A549 treated with CpdA at 1 μM for 4 hours (cell line): ENCODE results near the gene SEPTIN3. TPM values are rescaled to one million over a fixed set of nuclear protein-coding genes. Genes with fewer than 3 reads are reported as not detected.

Experiments
- total RNA-seq: library from RNA; stranded (reverse); fragments of 200-300 nt; extraction: Qiagen RNA extraction; gene quantifications from 5 replicates; pipeline ENCODE4 v1.2.3, GENCODE V29; 2022; ENCODE audit warnings: low read depth

The SEPTIN3 gene, protein sequence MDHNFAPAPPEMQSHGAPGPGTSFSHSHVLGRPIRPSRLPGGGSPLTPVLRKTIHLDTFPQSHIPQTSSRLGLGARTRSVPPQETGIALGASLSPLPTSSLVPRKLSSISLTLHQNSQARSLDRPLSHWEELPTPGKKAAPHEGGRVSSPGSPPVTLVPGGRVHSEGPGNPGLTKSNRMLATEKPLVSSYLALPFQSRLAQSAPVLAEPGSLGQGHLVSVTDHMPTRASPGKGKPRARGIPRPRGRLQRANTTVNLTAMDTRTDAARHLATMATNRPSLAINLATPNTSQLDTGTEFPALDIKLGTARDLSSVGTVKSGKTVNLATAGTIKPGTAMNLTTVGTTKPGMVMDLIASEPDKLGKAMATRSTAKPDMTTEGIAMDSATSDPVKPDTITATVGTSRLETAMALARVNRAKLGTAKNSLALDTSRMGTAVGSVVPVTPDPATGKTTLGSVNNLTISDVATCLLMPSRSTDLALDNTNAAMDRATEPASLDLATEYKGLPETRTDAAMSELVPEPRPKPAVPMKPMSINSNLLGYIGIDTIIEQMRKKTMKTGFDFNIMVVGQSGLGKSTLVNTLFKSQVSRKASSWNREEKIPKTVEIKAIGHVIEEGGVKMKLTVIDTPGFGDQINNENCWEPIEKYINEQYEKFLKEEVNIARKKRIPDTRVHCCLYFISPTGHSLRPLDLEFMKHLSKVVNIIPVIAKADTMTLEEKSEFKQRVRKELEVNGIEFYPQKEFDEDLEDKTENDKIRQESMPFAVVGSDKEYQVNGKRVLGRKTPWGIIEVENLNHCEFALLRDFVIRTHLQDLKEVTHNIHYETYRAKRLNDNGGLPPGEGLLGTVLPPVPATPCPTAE
- total RNA-seq, result 1.3 to 1.5 TPM (median 1.4 TPM) in 5 replicates

DNA sequence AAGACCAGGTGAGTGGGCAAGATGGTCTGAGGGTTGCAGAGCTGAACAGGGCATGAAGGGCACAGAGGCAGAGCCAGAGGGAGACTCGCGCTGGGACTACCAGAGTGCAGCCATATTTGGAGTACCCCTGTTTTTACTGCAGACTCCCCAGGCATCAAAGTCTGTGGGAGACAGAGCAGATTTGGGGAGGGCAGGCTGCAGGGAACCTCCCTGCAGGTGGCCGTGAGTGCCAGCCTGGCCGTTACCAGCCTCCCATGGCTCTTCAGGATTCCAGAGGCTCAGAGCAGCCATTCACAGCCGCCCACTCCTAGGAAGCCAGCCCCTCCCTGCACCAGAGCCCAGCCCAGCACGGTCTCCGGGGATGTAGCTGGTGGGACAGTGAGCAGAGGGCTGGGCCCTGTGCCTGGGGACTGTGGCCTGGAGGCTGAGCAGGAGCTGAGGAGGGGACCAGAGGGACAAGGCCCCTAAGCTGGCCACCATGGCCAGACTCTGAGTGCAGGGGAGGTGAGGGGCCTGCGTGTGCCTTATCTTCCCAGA is at the start of gene SEPTIN3:
TSS of gene SEPTIN3 (plus strand) at position 334 of the 537 bp plus-strand sequence. CDS start 2,050 bp downstream, outside the sequence.

DNA sequence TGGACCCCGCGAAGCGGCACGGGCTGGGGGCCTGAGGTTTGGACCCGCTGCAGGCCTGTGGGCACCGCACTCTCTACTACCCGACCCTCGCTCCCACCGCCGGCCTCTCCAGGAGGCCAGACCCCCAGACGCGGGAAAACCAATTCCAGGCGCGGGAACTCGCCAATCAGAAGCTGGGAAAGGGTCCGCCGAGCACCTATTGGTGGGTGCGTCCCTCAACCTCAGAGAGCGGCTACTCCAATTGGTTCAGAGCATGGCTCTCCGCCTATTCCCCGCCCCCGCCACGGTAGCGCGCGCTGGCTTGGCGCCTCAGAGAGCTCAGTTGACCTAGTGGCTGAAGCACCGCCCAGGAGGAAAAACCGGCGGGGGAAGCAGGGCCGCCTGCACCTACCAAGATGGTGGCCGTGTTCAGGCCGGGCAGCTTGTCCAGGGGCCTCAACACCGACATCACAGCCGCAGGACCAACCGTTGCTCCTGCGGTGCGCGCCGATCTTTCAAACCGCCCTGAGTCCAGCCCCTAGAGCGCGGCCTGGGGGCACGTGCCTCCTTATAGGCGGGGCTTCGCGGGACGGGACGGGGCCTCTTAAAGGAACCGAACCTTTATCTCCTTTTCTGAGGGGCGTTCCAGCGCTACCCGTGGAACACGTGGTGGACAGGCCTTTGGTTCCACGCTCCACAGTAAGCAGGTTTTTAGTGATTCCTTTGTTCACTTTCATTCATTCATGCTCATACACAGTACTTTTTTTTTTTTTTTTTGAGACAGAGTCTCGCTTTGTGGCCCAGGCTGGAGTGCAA is 22.4 kb upstream of the SEPTIN3 start, which contains the start of gene CENPM:
TSS of gene CENPM (minus strand) at position 524 of the 795 bp plus-strand sequence. CDS start at position 448, 76 bp downstream.

DNA sequence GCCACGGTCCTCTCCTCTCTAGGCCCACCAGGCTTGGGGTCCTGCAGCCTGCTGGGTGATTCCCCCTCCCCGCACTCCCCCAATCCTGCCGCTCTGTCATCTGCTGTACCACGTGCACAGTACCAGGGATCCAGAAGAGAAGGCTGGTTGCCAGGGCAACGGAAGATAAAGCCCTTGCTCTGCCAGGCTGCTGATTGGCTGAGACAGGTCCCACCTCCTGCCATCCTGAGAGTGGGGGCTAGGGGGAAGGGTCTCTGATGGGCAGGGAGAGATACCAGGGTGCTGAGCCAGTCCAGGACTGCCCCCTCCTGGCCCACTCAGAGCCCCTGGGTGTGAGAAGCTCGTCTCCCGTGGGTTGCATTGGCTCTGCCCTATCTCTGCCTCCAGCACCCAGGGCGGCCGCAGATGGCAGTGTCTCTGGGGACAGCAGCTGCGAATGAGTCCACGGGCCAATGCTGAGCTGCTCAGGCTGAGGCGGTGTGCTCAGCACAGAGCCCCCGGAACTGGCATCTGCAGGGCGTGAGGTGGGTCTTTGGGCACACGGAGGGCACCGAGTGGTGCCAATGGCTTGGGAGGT is 17.3 kb upstream of the SEPTIN3 start, which contains the start of gene SMIM45:
TSS of gene SMIM45 (plus strand) at position 253 of the 577 bp plus-strand sequence.

DNA sequence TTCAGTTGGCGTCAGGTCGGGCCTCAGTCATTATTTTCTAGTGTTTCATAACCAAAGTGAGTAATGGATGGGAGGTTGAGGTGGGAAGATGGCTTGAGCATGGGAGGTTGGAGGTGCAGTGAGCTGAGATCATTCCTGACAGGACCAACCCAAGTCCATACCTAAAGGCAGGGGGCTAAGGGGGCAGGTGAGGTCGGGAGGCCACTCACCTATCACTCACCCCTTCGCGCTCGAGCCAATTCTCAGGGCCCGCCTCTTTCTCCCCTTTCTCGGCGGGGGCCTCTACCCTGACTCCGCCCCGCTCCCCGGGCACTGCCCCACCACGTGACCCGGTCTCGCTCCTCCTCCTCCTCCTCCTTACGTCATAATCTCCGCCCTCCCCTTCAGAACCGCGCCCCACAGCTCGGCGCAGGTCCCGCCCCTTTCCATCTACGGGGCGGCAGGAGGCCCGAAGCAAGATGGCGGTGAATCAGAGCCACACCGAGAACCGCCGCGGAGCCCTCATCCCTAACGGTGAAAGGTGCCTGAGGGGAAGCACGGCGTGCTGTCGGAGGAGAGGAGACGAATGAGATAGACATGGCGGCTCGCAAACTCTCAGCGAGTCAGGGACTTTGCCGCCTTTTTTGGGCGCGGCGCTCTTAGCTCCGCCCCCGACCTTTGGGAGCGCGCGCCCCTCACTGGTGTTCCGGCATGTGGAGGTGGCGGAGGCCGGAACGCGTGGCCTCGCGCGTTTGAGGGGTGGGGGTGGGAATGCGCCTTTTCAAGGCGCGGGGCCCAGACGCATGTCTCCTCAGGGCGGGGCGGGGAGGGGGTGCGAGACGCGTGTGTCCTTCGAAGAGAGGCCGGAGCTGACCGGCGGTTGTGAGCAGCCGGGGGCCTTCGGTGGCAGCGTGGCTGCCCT is 29.4 kb downstream of the SEPTIN3 start, which contains the start of gene WBP2NL:
TSS of gene WBP2NL (plus strand) at position 428 of the 901 bp plus-strand sequence. CDS start at position 459, 31 bp downstream.

Other genes with a start within 250 kb of the SEPTIN3 start
- 3.3 to 4.1 TPM (median 3.6 TPM) in 5 replicates for gene CCDC134, start 168.8 kb upstream of the SEPTIN3 start, total RNA-seq
- gene SREBF2, start 136.3 kb upstream of the SEPTIN3 start, total RNA-seq, result 24.4 to 32.7 TPM (median 29.5 TPM) in 5 replicates
- 0.13 to 0.19 TPM (median 0.15 TPM) in 4 of 5 replicates, not detected in the other for gene SHISA8, start 54.4 kb upstream of the SEPTIN3 start, total RNA-seq
- 0.13 to 0.30 TPM (median 0.21 TPM) in 5 replicates for gene TNFRSF13C, start 42.6 kb upstream of the SEPTIN3 start, total RNA-seq
- 25.6 to 40.3 TPM (median 36.6 TPM) in 5 replicates for gene CENPM, start 22.3 kb upstream of the SEPTIN3 start, total RNA-seq
- 0.09 TPM in 1 of 5 replicates, not detected in the others for gene WBP2NL, start 29.3 kb downstream of the SEPTIN3 start, total RNA-seq
- gene NAGA, start 101.4 kb downstream of the SEPTIN3 start, total RNA-seq, result 6.1 to 7.7 TPM (median 7.3 TPM) in 5 replicates
- gene PHETA2, start 104.8 kb downstream of the SEPTIN3 start, total RNA-seq, result not detected in 5 replicates
- 20.1 to 41.2 TPM (median 40.8 TPM) in 5 replicates for gene SMDT1, start 110.3 kb downstream of the SEPTIN3 start, total RNA-seq
- 62.2 to 74.5 TPM (median 69.0 TPM) in 5 replicates for gene NDUFA6, start 121.3 kb downstream of the SEPTIN3 start, total RNA-seq
- gene CYP2D6, start 161.4 kb downstream of the SEPTIN3 start, total RNA-seq, result 0.30 to 0.81 TPM (median 0.54 TPM) in 5 replicates